ENCODE results near the gene MYL12B. TPM values are rescaled to one million over a fixed set of nuclear protein-coding genes. Genes with fewer than 3 reads are reported as not detected.

MYL12B gene
- total RNA-seq, 1 donor from 2014 or later, result 187 TPM

GRCh38 chr18:3247240-3248061 is 14.5 kb upstream of the MYL12B start, which contains the start of gene MYL12A:
TSS of gene MYL12A (plus strand) at chr18:3247801. CDS start at chr18:3253248, 5,447 bp downstream.
- H3K4me3 Mint-ChIP-seq (ENCODE audit: low read depth), result peak within 1 kb of the TSS; percentile 97
- no peak for TF ChIP-seq CTCF (IDR thresholded peaks at IDR 0.05; ENCODE audit: unreplicated experiment)
- H3K27ac Mint-ChIP-seq, result peak within 1 kb of the TSS; percentile 99
- no peaks in the 10 kb centered on the region for H3K9me3 Mint-ChIP-seq (ENCODE audit: low read depth)
- peak; percentile 97 for DNase-seq (ENCODE audit: low spot score, unreplicated experiment)
- H3K4me1 Mint-ChIP-seq (ENCODE audit: low read depth), result peaks cover 21% of the 10 kb centered on the region
- H3K36me3 Mint-ChIP-seq (ENCODE audit: insufficient read depth), result peaks cover 5% of the 10 kb centered on the region
- no peaks in the 10 kb centered on the region for H3K27me3 Mint-ChIP-seq

- peak overlapping the region; percentile 99 for H3K27ac Mint-ChIP-seq
- H3K4me1 Mint-ChIP-seq (ENCODE audit: low read depth), result peaks cover 28% of the 10 kb centered on the region
- DNase-seq (ENCODE audit: low spot score, unreplicated experiment), result no peak
- no peaks in the 10 kb centered on the region for H3K27me3 Mint-ChIP-seq
- H3K4me3 Mint-ChIP-seq (ENCODE audit: low read depth), result peak overlapping the region; percentile 97
- TF ChIP-seq CTCF (IDR thresholded peaks at IDR 0.05; ENCODE audit: unreplicated experiment), result no peak
- peaks cover 7% of the 10 kb centered on the region for H3K36me3 Mint-ChIP-seq (ENCODE audit: insufficient read depth)
- H3K9me3 Mint-ChIP-seq (ENCODE audit: low read depth), result no peaks in the 10 kb centered on the region
Measured at GRCh38 chr18:3248062-3248657, 13.8 kb upstream of the MYL12B start.

GRCh38 chr18:3248658-3249359 is 13.1 kb upstream of the MYL12B start:
- no peak for DNase-seq (ENCODE audit: low spot score, unreplicated experiment)
- TF ChIP-seq CTCF (IDR thresholded peaks at IDR 0.05; ENCODE audit: unreplicated experiment), result no peak
- peaks cover 13% of the 10 kb centered on the region for H3K36me3 Mint-ChIP-seq (ENCODE audit: insufficient read depth)
- H3K27ac Mint-ChIP-seq, result peak overlapping the region; percentile 99
- no peaks in the 10 kb centered on the region for H3K27me3 Mint-ChIP-seq
- peaks cover 28% of the 10 kb centered on the region for H3K4me1 Mint-ChIP-seq (ENCODE audit: low read depth)
- peak overlapping the region; percentile 97 for H3K4me3 Mint-ChIP-seq (ENCODE audit: low read depth)
- H3K9me3 Mint-ChIP-seq (ENCODE audit: low read depth), result no peaks in the 10 kb centered on the region

GRCh38 chr18:3250237-3251107 is 11.5 kb upstream of the MYL12B start:
- TF ChIP-seq CTCF (IDR thresholded peaks at IDR 0.05; ENCODE audit: unreplicated experiment), result no peak
- DNase-seq (ENCODE audit: low spot score, unreplicated experiment), result no peak
- Mint-ChIP-seq H3K4me1 (ENCODE audit: low read depth) (peaks cover 30% of the 10 kb centered on the region), H3K27me3 (no peaks in the 10 kb centered on the region), H3K9me3 (ENCODE audit: low read depth) (no peaks in the 10 kb centered on the region), H3K36me3 (ENCODE audit: insufficient read depth) (peaks cover 20% of the 10 kb centered on the region), H3K27ac (no peak overlapping the region), H3K4me3 (ENCODE audit: low read depth) (no peak overlapping the region)
